Measurements from ENCODE around the gene ADSL.

ADSL gene

GRCh38 chr22:40420341-40421081, 74.2 kb downstream of the ADSL start:
- Histone ChIP-seq H3K36me3 (ENCODE audit: control insufficient read depth in 1 of 2, insufficient read depth in 2 of 2, low read length in 2 of 2) (peaks cover 68 to 82% of the 10 kb centered on the region in 2 donors), H3K4me1 (ENCODE audit: control insufficient read depth in 1 of 2, insufficient read depth in 2 of 2, low read length in 2 of 2) (peaks cover 5 to 15% of the 10 kb centered on the region in 2 donors), H3K9me3 (ENCODE audit: control insufficient read depth in 1 of 2, low read length in 2 of 2) (no peaks in the 10 kb centered on the region), H3K4me3 (ENCODE audit: low read depth in 1 of 2, low read length in 2 of 2) (no peak overlapping the region), H3K27ac (ENCODE audit: low read length) (no peak overlapping the region), H3K27me3 (ENCODE audit: low read depth, low read length) (no peaks in the 10 kb centered on the region)

- no peaks in the 10 kb centered on the region for H3K9me3 ChIP-seq (ENCODE audit: control insufficient read depth in 1 of 2, low read length in 2 of 2)
These were observed 74.7 kb downstream of the ADSL start for GRCh38 chr22:40421082-40421350.

GRCh38 chr22:40421941-40422340, 75.6 kb downstream of the ADSL start:
- Histone ChIP-seq H3K27ac (ENCODE audit: low read length) (no peak overlapping the region), H3K9me3 (ENCODE audit: control insufficient read depth in 1 of 2, low read length in 2 of 2) (no peaks in the 10 kb centered on the region), H3K36me3 (ENCODE audit: control insufficient read depth in 1 of 2, insufficient read depth in 2 of 2, low read length in 2 of 2) (peaks cover 65 to 77% of the 10 kb centered on the region in 2 donors)

More at GRCh38 chr22:40421082-40421350, 74.7 kb downstream of the ADSL start:
- Histone ChIP-seq H3K4me1 (ENCODE audit: control insufficient read depth in 1 of 2, insufficient read depth in 2 of 2, low read length in 2 of 2) (peaks cover under 1 to 15% of the 10 kb centered on the region in 2 donors), H3K27me3 (ENCODE audit: low read depth, low read length) (no peaks in the 10 kb centered on the region), H3K4me3 (ENCODE audit: low read depth in 1 of 2, low read length in 2 of 2) (no peak overlapping the region), H3K27ac (ENCODE audit: low read length) (no peak overlapping the region), H3K36me3 (ENCODE audit: control insufficient read depth in 1 of 2, insufficient read depth in 2 of 2, low read length in 2 of 2) (peaks cover 71 to 84% of the 10 kb centered on the region in 2 donors)

DNA sequence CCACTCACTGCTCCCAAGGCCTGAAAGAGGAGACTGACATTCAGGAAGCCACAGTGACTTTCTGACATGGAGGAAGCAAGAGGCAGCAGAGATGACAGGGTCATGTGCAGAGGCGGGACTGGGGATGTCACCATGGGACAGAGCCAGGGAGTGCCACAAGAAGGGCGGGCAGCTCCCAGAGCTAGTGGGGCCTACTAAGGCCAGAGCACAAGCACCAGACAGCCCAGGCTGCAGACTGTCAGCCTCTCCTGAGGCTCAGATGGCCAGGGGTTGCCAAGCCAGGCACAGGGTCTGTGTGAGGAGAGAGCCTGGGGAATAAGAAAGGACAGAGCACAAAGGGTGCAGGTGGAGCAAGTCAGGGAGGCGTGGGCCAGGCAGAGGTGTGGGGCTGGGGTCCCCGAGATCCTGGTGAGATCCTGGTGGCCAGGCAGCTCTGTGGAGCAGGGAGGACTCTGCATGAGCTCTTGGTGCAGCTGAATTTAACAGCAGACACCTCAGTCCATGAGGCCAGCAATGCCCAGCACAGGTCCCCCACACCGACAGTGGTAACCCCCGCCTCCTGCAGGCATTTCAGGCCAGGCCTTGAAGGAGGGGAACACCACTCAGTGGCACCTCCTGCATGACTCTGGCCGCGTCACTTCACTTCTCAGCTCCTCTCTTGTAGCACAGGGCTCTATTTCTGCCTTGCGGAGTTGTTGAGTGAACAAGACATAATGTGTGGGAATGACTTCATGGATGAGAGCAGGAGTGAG, 76.4 kb downstream of the ADSL start:
- H3K27me3 ChIP-seq (ENCODE audit: low read depth, low read length): no peaks in the 10 kb centered on the region
- H3K4me3 ChIP-seq (ENCODE audit: low read depth in 1 of 2, low read length in 2 of 2): no peak overlapping the region
- H3K36me3 ChIP-seq (ENCODE audit: control insufficient read depth in 1 of 2, insufficient read depth in 2 of 2, low read length in 2 of 2): peaks cover 60 to 73% of the 10 kb centered on the region in 2 donors
- H3K9me3 ChIP-seq (ENCODE audit: control insufficient read depth in 1 of 2, low read length in 2 of 2): no peaks in the 10 kb centered on the region
- peaks cover 0 to 12% of the 10 kb centered on the region in 2 donors for H3K4me1 ChIP-seq (ENCODE audit: control insufficient read depth in 1 of 2, insufficient read depth in 2 of 2, low read length in 2 of 2)
- no peak overlapping the region for H3K27ac ChIP-seq (ENCODE audit: low read length)

More at GRCh38 chr22:40421941-40422340, 75.6 kb downstream of the ADSL start:
- H3K4me1 ChIP-seq (ENCODE audit: control insufficient read depth in 1 of 2, insufficient read depth in 2 of 2, low read length in 2 of 2): peaks cover 0 to 13% of the 10 kb centered on the region in 2 donors
- H3K4me3 ChIP-seq (ENCODE audit: low read depth in 1 of 2, low read length in 2 of 2): no peak overlapping the region
- no peaks in the 10 kb centered on the region for H3K27me3 ChIP-seq (ENCODE audit: low read depth, low read length)

DNA sequence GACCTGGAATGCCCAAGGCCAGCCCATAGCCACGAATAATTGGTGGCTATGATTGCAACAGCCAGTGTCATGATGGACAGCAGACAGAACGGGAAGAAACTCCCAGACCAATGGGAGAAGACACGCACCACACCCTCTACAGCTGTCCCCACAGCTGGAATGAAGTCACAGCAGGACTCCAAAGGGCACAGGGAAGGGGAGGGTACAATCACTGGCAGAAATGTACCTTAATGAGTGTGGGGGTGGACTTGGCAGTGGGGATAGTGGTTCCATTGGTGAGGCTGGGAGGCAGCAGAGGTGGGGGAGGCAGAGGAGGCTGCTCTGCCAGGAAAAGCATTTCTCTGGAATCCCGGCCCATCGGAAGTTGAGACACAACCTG, 77.0 kb downstream of the ADSL start:
- Histone ChIP-seq H3K27ac (ENCODE audit: low read length) (no peak overlapping the region), H3K36me3 (ENCODE audit: control insufficient read depth in 1 of 2, insufficient read depth in 2 of 2, low read length in 2 of 2) (peaks cover 58 to 73% of the 10 kb centered on the region in 2 donors), H3K27me3 (ENCODE audit: low read depth, low read length) (no peaks in the 10 kb centered on the region), H3K4me1 (ENCODE audit: control insufficient read depth in 1 of 2, insufficient read depth in 2 of 2, low read length in 2 of 2) (peaks cover 0 to 8% of the 10 kb centered on the region in 2 donors), H3K4me3 (ENCODE audit: low read depth in 1 of 2, low read length in 2 of 2) (no peak overlapping the region), H3K9me3 (ENCODE audit: control insufficient read depth in 1 of 2, low read length in 2 of 2) (no peaks in the 10 kb centered on the region)

GRCh38 chr22:40423882-40424640, 77.8 kb downstream of the ADSL start:
- H3K9me3 ChIP-seq (ENCODE audit: control insufficient read depth in 1 of 2, low read length in 2 of 2): no peaks in the 10 kb centered on the region
- no peak overlapping the region for H3K4me3 ChIP-seq (ENCODE audit: low read depth in 1 of 2, low read length in 2 of 2)
- H3K27ac ChIP-seq (ENCODE audit: low read length): no peak overlapping the region
- H3K36me3 ChIP-seq (ENCODE audit: control insufficient read depth in 1 of 2, insufficient read depth in 2 of 2, low read length in 2 of 2): peaks cover 63 to 74% of the 10 kb centered on the region in 2 donors
- H3K27me3 ChIP-seq (ENCODE audit: low read depth, low read length): no peaks in the 10 kb centered on the region
- peaks cover 0 to 8% of the 10 kb centered on the region in 2 donors for H3K4me1 ChIP-seq (ENCODE audit: control insufficient read depth in 1 of 2, insufficient read depth in 2 of 2, low read length in 2 of 2)

GRCh38 chr22:40425082-40425481, 78.8 kb downstream of the ADSL start:
- H3K27ac ChIP-seq (ENCODE audit: low read length): no peak overlapping the region
- H3K4me1 ChIP-seq (ENCODE audit: control insufficient read depth in 1 of 2, insufficient read depth in 2 of 2, low read length in 2 of 2): peaks cover 0 to 8% of the 10 kb centered on the region in 2 donors
- H3K27me3 ChIP-seq (ENCODE audit: low read depth, low read length): no peaks in the 10 kb centered on the region
- H3K9me3 ChIP-seq (ENCODE audit: control insufficient read depth in 1 of 2, low read length in 2 of 2): no peaks in the 10 kb centered on the region
- H3K36me3 ChIP-seq (ENCODE audit: control insufficient read depth in 1 of 2, insufficient read depth in 2 of 2, low read length in 2 of 2): peaks cover 62 to 74% of the 10 kb centered on the region in 2 donors
- no peak overlapping the region for H3K4me3 ChIP-seq (ENCODE audit: low read depth in 1 of 2, low read length in 2 of 2)

DNA sequence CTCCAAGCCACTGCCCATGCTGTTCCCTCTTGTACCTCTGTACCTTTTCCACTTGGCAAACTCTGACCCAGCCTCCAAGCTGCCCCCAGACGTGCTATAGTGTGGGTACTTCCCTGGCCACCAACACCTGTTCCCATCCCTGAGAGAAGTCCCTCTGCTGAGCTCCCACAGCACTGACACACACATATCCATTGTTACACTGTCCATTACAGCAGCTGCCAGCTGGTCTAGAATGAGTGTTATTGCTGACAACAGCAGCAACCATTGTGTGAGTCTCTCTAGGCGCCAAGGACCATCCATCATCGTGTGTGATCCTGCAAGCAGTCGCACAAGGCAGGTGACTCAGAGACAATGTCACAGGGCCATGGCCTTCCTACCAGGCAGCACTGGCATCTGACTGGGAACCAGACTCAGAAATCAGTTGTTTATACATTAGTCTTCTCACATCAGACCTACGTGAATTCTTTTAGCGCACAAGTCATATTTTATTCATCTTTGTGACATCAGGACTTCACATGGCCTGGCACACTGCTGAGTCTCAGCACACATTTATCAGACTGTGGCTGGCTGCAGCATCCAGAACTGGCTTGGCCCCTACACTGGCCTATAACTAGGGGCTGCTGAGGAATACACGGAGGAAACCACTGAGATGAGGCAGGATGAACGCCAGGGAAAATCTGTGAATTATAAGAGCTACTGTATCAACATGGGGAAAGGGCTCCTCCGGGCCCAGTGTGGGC, 80.5 kb downstream of the ADSL start:
- H3K36me3 ChIP-seq (ENCODE audit: control insufficient read depth in 1 of 2, insufficient read depth in 2 of 2, low read length in 2 of 2): peaks cover 55 to 57% of the 10 kb centered on the region in 2 donors
- no peak overlapping the region for H3K27ac ChIP-seq (ENCODE audit: low read length)
- peaks cover 0 to 8% of the 10 kb centered on the region in 2 donors for H3K4me1 ChIP-seq (ENCODE audit: control insufficient read depth in 1 of 2, insufficient read depth in 2 of 2, low read length in 2 of 2)
- H3K9me3 ChIP-seq (ENCODE audit: control insufficient read depth in 1 of 2, low read length in 2 of 2): no peaks in the 10 kb centered on the region
- H3K27me3 ChIP-seq (ENCODE audit: low read depth, low read length): no peaks in the 10 kb centered on the region
- no peak overlapping the region for H3K4me3 ChIP-seq (ENCODE audit: low read depth in 1 of 2, low read length in 2 of 2)

DNA sequence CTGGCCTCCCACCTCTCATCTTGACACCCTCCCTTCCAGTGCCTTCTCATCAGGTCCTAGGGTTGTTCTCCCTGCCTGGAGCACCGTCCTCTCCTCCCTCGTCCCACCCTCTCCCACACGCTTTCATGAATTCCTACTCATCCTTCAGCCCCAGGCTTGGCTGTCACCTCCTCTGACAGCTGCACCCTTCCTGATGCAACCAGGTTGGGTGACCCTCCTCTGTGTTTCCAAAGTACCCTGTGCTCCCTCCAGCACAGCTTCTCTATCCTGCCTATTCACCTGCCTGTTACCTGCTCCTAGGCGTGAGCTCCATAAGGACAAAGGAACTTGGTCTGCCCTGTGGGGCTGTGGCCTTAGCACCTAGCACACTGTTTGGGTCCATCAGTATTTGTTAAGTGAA, 82.5 kb downstream of the ADSL start:
- no peak overlapping the region for H3K27ac ChIP-seq (ENCODE audit: low read length)
- no peaks in the 10 kb centered on the region for H3K9me3 ChIP-seq (ENCODE audit: control insufficient read depth in 1 of 2, low read length in 2 of 2)
- H3K4me1 ChIP-seq (ENCODE audit: control insufficient read depth in 1 of 2, insufficient read depth in 2 of 2, low read length in 2 of 2): peaks cover 0 to 8% of the 10 kb centered on the region in 2 donors
- peaks cover 37 to 40% of the 10 kb centered on the region in 2 donors for H3K36me3 ChIP-seq (ENCODE audit: control insufficient read depth in 1 of 2, insufficient read depth in 2 of 2, low read length in 2 of 2)
- no peaks in the 10 kb centered on the region for H3K27me3 ChIP-seq (ENCODE audit: low read depth, low read length)
- no peak overlapping the region for H3K4me3 ChIP-seq (ENCODE audit: low read depth in 1 of 2, low read length in 2 of 2)

DNA sequence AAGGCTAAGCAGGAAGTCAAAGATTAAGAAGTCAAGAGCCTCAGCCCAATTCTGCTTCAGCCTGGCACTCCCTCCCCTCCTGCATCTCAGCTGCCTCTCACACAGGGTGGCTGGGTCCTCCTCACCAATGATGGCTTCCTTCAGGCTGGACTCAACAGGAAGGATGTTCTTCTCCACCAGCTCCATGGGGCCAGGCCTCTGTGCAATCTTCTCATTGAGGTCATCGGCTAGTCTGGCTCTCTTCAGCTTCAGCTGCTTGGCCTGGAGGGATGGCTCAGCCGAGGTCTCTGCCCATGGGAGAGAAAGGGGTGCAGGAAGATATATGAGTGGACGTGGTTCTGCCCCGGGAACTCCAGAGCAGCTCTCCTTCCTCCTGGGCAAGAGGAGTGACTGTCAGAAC, 83.2 kb downstream of the ADSL start:
- Histone ChIP-seq H3K36me3 (ENCODE audit: control insufficient read depth in 1 of 2, insufficient read depth in 2 of 2, low read length in 2 of 2) (peaks cover 33 to 36% of the 10 kb centered on the region in 2 donors), H3K27ac (ENCODE audit: low read length) (no peak overlapping the region), H3K4me1 (ENCODE audit: control insufficient read depth in 1 of 2, insufficient read depth in 2 of 2, low read length in 2 of 2) (peaks cover 0 to 8% of the 10 kb centered on the region in 2 donors), H3K27me3 (ENCODE audit: low read depth, low read length) (no peaks in the 10 kb centered on the region), H3K9me3 (ENCODE audit: control insufficient read depth in 1 of 2, low read length in 2 of 2) (no peaks in the 10 kb centered on the region), H3K4me3 (ENCODE audit: low read depth in 1 of 2, low read length in 2 of 2) (no peak overlapping the region)

Data from muscle layer of duodenum (tissue), 2 donors.